Activated naive CD4-positive, alpha-beta T cell treated with anti-CD3 and anti-CD28 coated beads, Interleukin-2, amount 50 U/mL, for 16 hours (primary cell): ENCODE data around the gene CDYL.
A peak's percentile ranks its signal among the peaks of the same experiment; 100 is the strongest.

Source experiments
- DNase-seq: peaks from one replicate; pipeline ENCODE4 v3.0.0-alpha.2; 2020

CDYL gene

GRCh38 chr6:4776131-4776492 is at the start of gene CDYL:
TSS of gene CDYL (plus strand) at chr6:4776404. CDS start at chr6:4776784, 380 bp downstream.
- peak; percentile 90 for DNase-seq

GRCh38 chr6:4726645-4727044 is 49.6 kb upstream of the CDYL start:
- no peak for DNase-seq

GRCh38 chr6:4727217-4727616 is 49.0 kb upstream of the CDYL start:
- DNase-seq = no peak

- DNase-seq = no peak
Measured at GRCh38 chr6:4727671-4728435, 48.4 kb upstream of the CDYL start.

- no peak for DNase-seq
Measured at GRCh38 chr6:4728436-4728769, 47.8 kb upstream of the CDYL start.

GRCh38 chr6:4728926-4729325 is 47.3 kb upstream of the CDYL start:
- no peak for DNase-seq

GRCh38 chr6:4731996-4732395 is 44.2 kb upstream of the CDYL start:
- no peak for DNase-seq

GRCh38 chr6:4732691-4733315 is 43.4 kb upstream of the CDYL start:
- no peak for DNase-seq

- DNase-seq = no peak
Measured at GRCh38 chr6:4736371-4736873, 39.8 kb upstream of the CDYL start.

GRCh38 chr6:4740032-4740431 is 36.2 kb upstream of the CDYL start:
- no peak for DNase-seq

- no peak for DNase-seq
Measured at GRCh38 chr6:4743062-4743461, 33.1 kb upstream of the CDYL start.

- no peak for DNase-seq
Measured at GRCh38 chr6:4743926-4744325, 32.3 kb upstream of the CDYL start.

GRCh38 chr6:4747588-4747987 is 28.6 kb upstream of the CDYL start:
- DNase-seq = no peak

GRCh38 chr6:4751823-4752464 is 24.3 kb upstream of the CDYL start:
- DNase-seq = no peak

- DNase-seq = no peak
Measured at GRCh38 chr6:4756247-4756646, 20.0 kb upstream of the CDYL start.

- DNase-seq = no peak
Measured at GRCh38 chr6:4759997-4760396, 16.2 kb upstream of the CDYL start.

GRCh38 chr6:4760773-4761172 is 15.4 kb upstream of the CDYL start:
- no peak for DNase-seq

- no peak for DNase-seq
Measured at GRCh38 chr6:4762294-4762693, 13.9 kb upstream of the CDYL start.

GRCh38 chr6:4763921-4764320 is 12.3 kb upstream of the CDYL start:
- no peak for DNase-seq

GRCh38 chr6:4768815-4769214 is 7.4 kb upstream of the CDYL start:
- no peak for DNase-seq

GRCh38 chr6:4772750-4773149 is 3.5 kb upstream of the CDYL start:
- DNase-seq = no peak

GRCh38 chr6:4773181-4773580 is 3.0 kb upstream of the CDYL start:
- DNase-seq = no peak

GRCh38 chr6:4774296-4774695 is 1.9 kb upstream of the CDYL start:
- no peak for DNase-seq
